Endodermal cell (in vitro differentiated cells): Measurements from ENCODE around the gene CNIH2. TPM values are rescaled to one million over a fixed set of nuclear protein-coding genes. Genes with fewer than 3 reads are reported as not detected.

ENCODE experiments used
- DNase-seq: peaks from one replicate; pipeline ENCODE4 v3.0.0-alpha.2; 2017
- H3K27ac ChIP-seq: 2 replicates; pipeline ENCODE4 v1.5.1; 2013; ENCODE audit warnings: mild to moderate bottlenecking, low read depth, low read length, moderate library complexity
- H3K27me3 ChIP-seq: 2 replicates; pipeline ENCODE4 v1.6.1; 2013; ENCODE audit warnings: mild to moderate bottlenecking, low read length, moderate library complexity; ENCODE audit not compliant: insufficient read depth, control insufficient read depth, poor library complexity, severe bottlenecking
- H3K36me3 ChIP-seq: 2 replicates; pipeline ENCODE4 v1.7.0; 2013; ENCODE audit warnings: mild to moderate bottlenecking, low read length, moderate library complexity; ENCODE audit not compliant: control insufficient read depth, insufficient read depth
- H3K4me1 ChIP-seq: one replicate; pipeline ENCODE4 v1.7.0; 2013; ENCODE audit warnings: low read length; ENCODE audit not compliant: control insufficient read depth, insufficient read depth
- H3K4me3 ChIP-seq: 2 replicates; pipeline ENCODE4 v1.5.1; 2013; ENCODE audit warnings: mild to moderate bottlenecking, low read length, moderate library complexity
- H3K9ac ChIP-seq: 2 replicates; pipeline ENCODE4 v1.6.1; 2013; ENCODE audit warnings: mild to moderate bottlenecking, low read length, moderate library complexity; ENCODE audit not compliant: poor library complexity, severe bottlenecking; ENCODE audit errors: extremely low read depth
- H3K9me3 ChIP-seq: 2 replicates; pipeline ENCODE4 v1.6.1; 2013; ENCODE audit warnings: mild to moderate bottlenecking, low read length, moderate library complexity; ENCODE audit not compliant: control insufficient read depth
- H3K27ac Mint-ChIP-seq: 2 replicates; pipeline ENCODE4 v1.8.0; 2020; ENCODE audit warnings: mixed read lengths
- H3K27me3 Mint-ChIP-seq: 2 replicates; pipeline ENCODE4 v1.8.0; 2021; ENCODE audit warnings: mild to moderate bottlenecking, mixed read lengths; ENCODE audit not compliant: insufficient read depth
- H3K36me3 Mint-ChIP-seq: 2 replicates; pipeline ENCODE4 v1.8.0; 2020; ENCODE audit warnings: low read depth, mixed read lengths
- H3K4me1 Mint-ChIP-seq: 2 replicates; pipeline ENCODE4 v1.8.0; 2020; ENCODE audit warnings: mixed read lengths
- H3K4me3 Mint-ChIP-seq: 2 replicates; pipeline ENCODE4 v1.8.0; 2020; ENCODE audit warnings: mild to moderate bottlenecking, moderate library complexity, mixed read lengths
- H3K9me3 Mint-ChIP-seq: 2 replicates; pipeline ENCODE4 v1.8.0; 2020; ENCODE audit warnings: mild to moderate bottlenecking, mixed read lengths
- CTCF ChIP-seq: fragments of 200-600 bp; sonication (generic); conservative IDR thresholded peaks from 2 replicates; pipeline ENCODE4 v1.5.0; 2021; ENCODE audit warnings: antibody characterized with exemption, mild to moderate bottlenecking
- WGBS, 2 experiments: methylation state at CpG; one replicate each; pipeline versions ENCODE4 v1.1.5 to v1.1.7; 2013; ENCODE audit warnings: missing lambda C conversion rate in 2 of 2, mixed read lengths in 1 of 2; ENCODE audit not compliant: insufficient coverage in 1 of 2, insufficient read length in 1 of 2; 5-methylcytosine and 5-hydroxymethylcytosine counted together
- total RNA-seq, 2 donors: library from RNA; stranded (reverse); fragmentation: NEBNext Ultra II Directional in 1 of 2; extraction: Animal tissue kit (Norgen Biotek cat#: 25700) in 1 of 2; gene quantifications; 2 replicates in 1 of 2; 3 replicates in 1 of 2; pipeline ENCODE4 v1.2.1, GENCODE V29; 2021

CNIH2 gene
- total RNA-seq, 2 donors from 2014 or later = 3.5 to 3.8 TPM

DNA sequence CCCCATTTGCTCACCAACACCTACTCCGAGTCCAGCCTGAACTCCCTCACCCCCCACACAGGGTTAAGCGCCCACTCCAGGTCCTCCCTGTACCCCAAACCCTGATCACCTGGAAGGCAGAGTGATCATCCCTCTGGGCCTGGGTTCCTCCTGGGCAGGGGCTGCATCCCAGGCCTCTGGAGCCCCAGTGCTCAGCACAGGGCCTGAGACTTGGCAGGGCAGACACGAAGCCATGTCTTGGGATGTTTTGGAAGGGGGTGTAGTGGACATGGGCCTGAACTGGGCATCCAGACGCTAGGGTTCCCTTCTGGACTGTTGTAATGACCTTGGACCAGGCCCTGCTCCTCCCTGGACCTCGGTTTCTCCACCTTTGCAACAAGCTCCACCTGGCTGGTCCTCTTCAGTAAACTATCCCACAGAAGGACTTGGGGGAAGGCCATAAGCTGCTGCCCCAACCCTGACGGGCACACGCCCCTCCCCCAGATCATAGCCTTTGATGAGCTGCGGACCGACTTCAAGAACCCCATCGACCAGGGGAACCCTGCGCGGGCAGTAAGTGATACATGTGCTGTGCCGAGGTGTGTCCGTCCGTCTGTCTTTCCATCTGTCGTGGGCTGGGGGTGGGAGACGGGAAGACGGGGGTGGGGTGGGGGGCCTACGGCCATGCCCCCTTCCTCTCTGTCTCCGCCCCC is 3.9 kb downstream of the CNIH2 start:
- DNase-seq = no peak
- peaks cover 30% of the 10 kb centered on the region for H3K27me3 Mint-ChIP-seq
- peaks cover 6% of the 10 kb centered on the region for H3K36me3 Mint-ChIP-seq
- no peak overlapping the region for H3K9ac ChIP-seq
- H3K4me1 ChIP-seq = peaks cover 3% of the 10 kb centered on the region
- peaks cover 14% of the 10 kb centered on the region for H3K27me3 ChIP-seq
- H3K9me3 ChIP-seq = no peaks in the 10 kb centered on the region
- H3K27ac ChIP-seq = peak overlapping the region; percentile 36
- no peaks in the 10 kb centered on the region for H3K9me3 Mint-ChIP-seq
- 47 to 64% methylated on average over 3 to 19 of the region's 20 CpGs for whole genome bisulfite sequencing, 2 experiments
- H3K27ac Mint-ChIP-seq = no peak overlapping the region
- TF ChIP-seq CTCF = no peak
- no peak overlapping the region for H3K4me3 ChIP-seq
- peaks cover 22% of the 10 kb centered on the region for H3K36me3 ChIP-seq
- no peaks in the 10 kb centered on the region for H3K4me1 Mint-ChIP-seq
- no peak overlapping the region for H3K4me3 Mint-ChIP-seq

DNA sequence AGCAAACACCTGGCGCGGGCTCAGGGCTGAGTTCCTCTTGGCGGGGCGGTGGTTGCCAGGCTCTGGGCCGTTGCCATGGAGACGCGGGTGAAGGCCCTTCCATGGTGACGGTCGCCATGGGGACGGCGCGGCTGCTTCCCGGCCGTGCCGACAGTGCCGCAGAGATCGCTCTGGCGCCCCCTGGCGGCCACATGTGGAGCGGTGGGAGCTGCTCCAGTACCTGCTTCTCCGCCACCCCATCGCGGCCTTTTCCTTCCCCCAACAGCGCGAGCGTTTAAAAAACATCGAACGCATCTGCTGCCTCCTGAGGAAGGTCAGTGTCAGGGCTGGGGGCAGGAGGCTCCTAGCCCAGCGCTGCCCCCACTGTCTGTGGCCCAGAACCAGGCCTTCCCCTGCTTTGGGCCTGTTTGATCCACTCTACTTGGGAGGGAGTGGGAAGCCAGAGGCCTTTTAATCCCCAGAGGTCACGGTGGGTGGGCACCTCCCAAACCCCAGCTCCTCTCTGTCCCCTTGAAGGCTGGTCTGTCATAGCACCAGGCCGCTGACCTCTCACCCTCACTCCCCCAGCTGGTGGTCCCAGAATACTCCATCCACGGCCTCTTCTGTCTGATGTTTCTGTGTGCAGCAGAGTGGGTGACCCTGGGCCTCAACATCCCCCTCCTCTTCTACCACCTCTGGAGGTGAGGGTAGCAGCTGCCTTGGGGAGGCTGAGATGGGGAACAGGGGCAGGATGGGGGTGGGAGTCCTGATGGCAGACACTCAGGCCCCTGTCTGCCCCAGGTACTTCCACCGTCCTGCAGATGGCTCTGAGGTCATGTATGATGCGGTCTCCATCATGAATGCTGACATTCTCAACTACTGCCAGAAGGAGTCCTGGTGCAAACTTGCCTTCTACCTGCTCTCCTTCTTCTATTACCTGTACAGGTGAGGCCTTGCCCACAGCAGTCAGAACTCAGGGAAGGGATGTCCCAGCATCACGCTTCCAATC is 4.8 kb downstream of the CNIH2 start:
- Mint-ChIP-seq H3K4me1 (no peaks in the 10 kb centered on the region), H3K27me3 (peaks cover 30% of the 10 kb centered on the region), H3K9me3 (no peaks in the 10 kb centered on the region), H3K27ac (no peak overlapping the region), H3K4me3 (no peak overlapping the region), H3K36me3 (peaks cover 6% of the 10 kb centered on the region)
- Histone ChIP-seq H3K27me3 (peaks cover 14% of the 10 kb centered on the region), H3K4me3 (no peak overlapping the region), H3K9me3 (no peaks in the 10 kb centered on the region), H3K4me1 (peaks cover 3% of the 10 kb centered on the region), H3K9ac (peak overlapping the region; percentile 6), H3K36me3 (peaks cover 26% of the 10 kb centered on the region), H3K27ac (no peak overlapping the region)
- TF ChIP-seq CTCF = peak; percentile 97
- DNase-seq = peak; percentile 99
- 16 to 90% methylated on average over 3 to 35 of the region's 35 CpGs for WGBS, 2 experiments

DNA sequence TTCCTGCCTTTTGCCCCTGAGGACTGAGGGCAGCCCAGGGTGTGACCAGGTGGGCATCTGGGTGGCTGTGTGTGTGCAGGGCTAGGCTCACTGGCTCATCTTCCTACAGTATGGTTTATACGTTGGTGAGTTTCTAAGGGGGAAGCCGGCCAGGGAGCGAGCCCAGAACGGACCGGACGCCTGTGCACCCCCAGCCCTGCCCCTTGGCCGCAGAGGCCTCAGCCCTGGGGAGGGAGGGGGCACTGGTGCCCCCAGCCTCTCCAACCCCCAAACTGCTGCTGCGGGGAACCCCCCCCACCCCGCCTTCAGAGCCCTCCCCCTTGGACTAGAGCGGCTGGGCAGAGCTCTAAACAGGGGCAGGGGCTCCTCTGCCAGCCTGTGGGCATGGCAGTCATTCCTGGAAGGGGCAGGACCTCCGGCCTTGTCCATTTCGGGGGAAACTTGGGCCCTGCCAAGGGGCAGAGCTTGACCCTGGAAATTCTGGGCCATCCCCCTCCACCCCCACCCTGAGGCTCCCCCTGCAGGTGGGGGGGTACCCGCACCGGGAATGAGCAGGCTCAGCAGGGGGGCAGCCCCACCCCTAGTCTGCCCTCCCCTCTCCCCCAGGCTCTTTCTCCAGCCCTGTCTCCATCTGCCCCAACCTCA is 5.6 kb downstream of the CNIH2 start:
- no peak overlapping the region for H3K4me3 ChIP-seq
- no peaks in the 10 kb centered on the region for H3K9me3 Mint-ChIP-seq
- H3K4me1 ChIP-seq = peaks cover 3% of the 10 kb centered on the region
- H3K36me3 Mint-ChIP-seq = peaks cover 6% of the 10 kb centered on the region
- H3K9me3 ChIP-seq = no peaks in the 10 kb centered on the region
- no peaks in the 10 kb centered on the region for H3K4me1 Mint-ChIP-seq
- H3K27ac Mint-ChIP-seq = no peak overlapping the region
- H3K27me3 Mint-ChIP-seq = peaks cover 30% of the 10 kb centered on the region
- TF ChIP-seq CTCF = no peak
- peaks cover 14% of the 10 kb centered on the region for H3K27me3 ChIP-seq
- no peak overlapping the region for H3K27ac ChIP-seq
- H3K36me3 ChIP-seq = peaks cover 26% of the 10 kb centered on the region
- DNase-seq = no peak
- 95 to 100% methylated on average over 2 to 14 of the region's 14 CpGs for WGBS, 2 experiments
- no peak overlapping the region for H3K9ac ChIP-seq
- no peak overlapping the region for H3K4me3 Mint-ChIP-seq
